ENCODE data around the gene FEM1C. TPM values are rescaled to one million over a fixed set of nuclear protein-coding genes. Genes with fewer than 3 reads are reported as not detected.

The FEM1C gene
- total and polyA plus RNA-seq, 9 of the 15 experiments (the other 6 are each of a cell fraction or from before 2014, with no cell fraction given): 1.4 to 9.3 (median 4.3) TPM

- ATAC-seq: peak; percentile 53; the same call in 1 of the 3 replicates
- CTCF ChIA-PET (ENCODE audit: low intra/inter-chr PET ratio): interaction anchor here (0.6 to 3.0 kb wide), 2 partner anchors 253 to 276 kb away, joined by 4 to 31 read pairs; no protein-coding TSS in a partner anchor
- in situ Hi-C loops (cut with MboI): loop anchor here (25.0 kb wide), 1 partner anchor 1899 kb away; no protein-coding TSS in a partner anchor
- TF ChIP-seq SMC3 (conservative IDR thresholded peaks at IDR 0.05; ENCODE audit: insufficient read depth, low read depth, low read length) (0 out of 2 replicates have a peak, but pooled peaks have one; percentile 12), TOE1 (IDR thresholded peaks at IDR 0.05; ENCODE audit: borderline replicate concordance) (no peak), TOE1 (CRISPR knock-in tag; IDR thresholded peaks at IDR 0.05; ENCODE audit: borderline replicate concordance, low read depth) (no peak), REST (IDR thresholded peaks at IDR 0.05; ENCODE audit: borderline replicate concordance) (peak; percentile 39; the same call in 1 of the 2 replicates), REST (CRISPR knock-in tag; IDR thresholded peaks at IDR 0.05; ENCODE audit: low read depth) (no peak), ZNF253 (CRISPR knock-in tag; conservative IDR thresholded peaks at IDR 0.05) (no peak), CTCF (IDR thresholded peaks at IDR 0.05 in 2 of 3, conservative IDR thresholded peaks at IDR 0.05 in 1 of 3; ENCODE audit: insufficient read depth in 2 of 3, low read depth in 1 of 3, low read length in 3 of 3) (peak in 2 of 3 experiments; percentile 43 to 60; a peak in 4 of 6 replicates), DEAF1 (CRISPR knock-in tag; IDR thresholded peaks at IDR 0.05) (peak; percentile 42)
These were observed 42.1 kb upstream of the FEM1C start for GRCh38 chr5:115586525-115587146.

More at GRCh38 chr5:115586525-115587146, 42.1 kb upstream of the FEM1C start:
- Histone ChIP-seq H3K27ac (ENCODE audit: extremely low read depth, low read depth, low read length) (no peak overlapping the region), H3K4me1 (replicated peaks in 1 of 2; ENCODE audit: control insufficient read depth in 2 of 2, insufficient read depth in 2 of 2, low read length in 2 of 2) (no peaks in the 10 kb centered on the region), H3K9me1 (ENCODE audit: control insufficient read depth, insufficient read depth, low read length) (no peaks in the 10 kb centered on the region), H3K9me3 (replicated peaks; ENCODE audit: control insufficient read depth, insufficient read depth, low read depth, low read length) (no peaks in the 10 kb centered on the region), H3K27me3 (ENCODE audit: control insufficient read depth in 2 of 2, insufficient read depth in 2 of 2, low read length in 2 of 2) (no peaks in the 10 kb centered on the region), H3K4me2 (ENCODE audit: insufficient read depth, low read length) (no peak overlapping the region), H3K79me2 (ENCODE audit: control insufficient read depth, insufficient read depth, low read length) (no peaks in the 10 kb centered on the region), H2AFZ (ENCODE audit: low read depth, low read length) (no peak overlapping the region), H4K20me1 (replicated peaks; ENCODE audit: control insufficient read depth, insufficient read depth, low read length) (no peaks in the 10 kb centered on the region), H3K4me3 (no peak overlapping the region), H3K36me3 (ENCODE audit: control insufficient read depth, insufficient read depth, low read length) (no peaks in the 10 kb centered on the region), H3K9ac (ENCODE audit: insufficient read depth in 1 of 2, low read depth in 2 of 2, low read length in 2 of 2) (no peak overlapping the region)
- POLR2A ChIA-PET: no interaction called here
- peak; percentile 14 to 25 (median 16) for DNase-seq (ENCODE audit: extremely low read depth in 1 of 4, low spot score in 3 of 4)
- intact Hi-C loops (cut with micrococcal nuclease): loop anchor here (2.0 to 10.0 kb wide), 4 partner anchors 39 to 1972 kb away; no protein-coding TSS in a partner anchor
- BruUV-seq (replicated peaks): no TSS peak
- peak; percentile 23 for FAIRE-seq
- 32% methylated on average over 6 of the region's 6 CpGs for WGBS (ENCODE audit: insufficient coverage, low coverage, missing lambda C conversion rate)
